ENCODE data around the gene BBIP1.

- no peak for TF ChIP-seq TCF4 (CRISPR knock-in tag; IDR thresholded peaks at IDR 0.05; ENCODE audit: borderline replicate concordance)
- no peak for TF ChIP-seq ZFP30 (CRISPR knock-in tag; IDR thresholded peaks at IDR 0.05)
- no peak for TF ChIP-seq RARB (CRISPR knock-in tag; IDR thresholded peaks at IDR 0.05)
- no peak for TF ChIP-seq ZNF8 (CRISPR knock-in tag; IDR thresholded peaks at IDR 0.05)
- no peak for TF ChIP-seq SNAI2 (CRISPR knock-in tag; IDR thresholded peaks at IDR 0.05)
- no peak for TF ChIP-seq PATZ1 (CRISPR knock-in tag; IDR thresholded peaks at IDR 0.05; ENCODE audit: borderline replicate concordance)
These were observed 66.0 kb downstream of the BBIP1 start for GRCh38 chr10:110852947-110853346.

All from SK-N-SH treated with all-trans-retinoic acid at 6 μM for 48 hours (cell line).